DND-41 (cell line): Measurements from ENCODE around the gene KCNB1.

ENCODE experiments used
- EZH2 ChIP-seq: IDR thresholded peaks from 3 replicates; pipeline ENCODE4 v1.6.1; 2012; ENCODE audit warnings: borderline replicate concordance, low read depth, mild to moderate bottlenecking, moderate library complexity, low read length, inconsistent platforms; ENCODE audit not compliant: severe bottlenecking
- TF ChIP-seq, protein P1 (sequence below): IDR thresholded peaks from 2 replicates; pipeline ENCODE4 v1.5.1; 2012; ENCODE audit warnings: borderline replicate concordance, low read length, moderate library complexity, mild to moderate bottlenecking; ENCODE audit not compliant: poor library complexity, severe bottlenecking; ENCODE audit errors: extremely low read depth

DNA sequence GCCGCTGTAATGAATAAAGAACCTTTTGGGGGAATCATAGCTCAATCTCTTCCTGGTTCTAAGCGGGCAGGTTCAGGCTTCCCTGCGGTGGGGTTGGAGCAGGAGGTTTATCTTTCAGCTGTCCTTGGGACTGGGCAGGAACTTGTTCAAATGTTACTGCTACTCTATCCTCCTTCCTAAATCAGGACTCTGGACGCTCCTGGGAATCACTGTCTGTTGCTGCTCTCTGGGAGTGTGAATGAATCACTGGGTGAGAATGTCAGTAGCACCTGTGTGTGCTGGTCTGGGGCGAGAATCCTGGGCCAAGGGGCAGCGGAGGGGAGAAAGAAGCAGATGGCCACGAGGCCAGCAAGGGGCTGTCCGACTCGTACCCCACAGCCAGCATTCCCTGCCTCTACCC is 139.2 kb downstream of the KCNB1 start:
- TF ChIP-seq, protein P1, sequence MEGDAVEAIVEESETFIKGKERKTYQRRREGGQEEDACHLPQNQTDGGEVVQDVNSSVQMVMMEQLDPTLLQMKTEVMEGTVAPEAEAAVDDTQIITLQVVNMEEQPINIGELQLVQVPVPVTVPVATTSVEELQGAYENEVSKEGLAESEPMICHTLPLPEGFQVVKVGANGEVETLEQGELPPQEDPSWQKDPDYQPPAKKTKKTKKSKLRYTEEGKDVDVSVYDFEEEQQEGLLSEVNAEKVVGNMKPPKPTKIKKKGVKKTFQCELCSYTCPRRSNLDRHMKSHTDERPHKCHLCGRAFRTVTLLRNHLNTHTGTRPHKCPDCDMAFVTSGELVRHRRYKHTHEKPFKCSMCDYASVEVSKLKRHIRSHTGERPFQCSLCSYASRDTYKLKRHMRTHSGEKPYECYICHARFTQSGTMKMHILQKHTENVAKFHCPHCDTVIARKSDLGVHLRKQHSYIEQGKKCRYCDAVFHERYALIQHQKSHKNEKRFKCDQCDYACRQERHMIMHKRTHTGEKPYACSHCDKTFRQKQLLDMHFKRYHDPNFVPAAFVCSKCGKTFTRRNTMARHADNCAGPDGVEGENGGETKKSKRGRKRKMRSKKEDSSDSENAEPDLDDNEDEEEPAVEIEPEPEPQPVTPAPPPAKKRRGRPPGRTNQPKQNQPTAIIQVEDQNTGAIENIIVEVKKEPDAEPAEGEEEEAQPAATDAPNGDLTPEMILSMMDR: no peak
- TF ChIP-seq EZH2: no peak
